Stimulated activated CD4-positive, alpha-beta T cell treated with anti-CD3 and anti-CD28 coated beads, Interleukin-4, amount 100 ng/mL, for 4 hours (primary cell): ENCODE measurements around the gene ZFP36.
"Not testable (repeated sequence)": the region's sequence is repeated elsewhere in the genome, so short reads cannot be mapped to it uniquely, and the experiment has no call there.

Experiments
- DNase-seq, 2 experiments: peaks; one replicate each; pipeline ENCODE4 v3.0.0-alpha.2; 2020

Gene ZFP36, protein sequence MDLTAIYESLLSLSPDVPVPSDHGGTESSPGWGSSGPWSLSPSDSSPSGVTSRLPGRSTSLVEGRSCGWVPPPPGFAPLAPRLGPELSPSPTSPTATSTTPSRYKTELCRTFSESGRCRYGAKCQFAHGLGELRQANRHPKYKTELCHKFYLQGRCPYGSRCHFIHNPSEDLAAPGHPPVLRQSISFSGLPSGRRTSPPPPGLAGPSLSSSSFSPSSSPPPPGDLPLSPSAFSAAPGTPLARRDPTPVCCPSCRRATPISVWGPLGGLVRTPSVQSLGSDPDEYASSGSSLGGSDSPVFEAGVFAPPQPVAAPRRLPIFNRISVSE

DNA sequence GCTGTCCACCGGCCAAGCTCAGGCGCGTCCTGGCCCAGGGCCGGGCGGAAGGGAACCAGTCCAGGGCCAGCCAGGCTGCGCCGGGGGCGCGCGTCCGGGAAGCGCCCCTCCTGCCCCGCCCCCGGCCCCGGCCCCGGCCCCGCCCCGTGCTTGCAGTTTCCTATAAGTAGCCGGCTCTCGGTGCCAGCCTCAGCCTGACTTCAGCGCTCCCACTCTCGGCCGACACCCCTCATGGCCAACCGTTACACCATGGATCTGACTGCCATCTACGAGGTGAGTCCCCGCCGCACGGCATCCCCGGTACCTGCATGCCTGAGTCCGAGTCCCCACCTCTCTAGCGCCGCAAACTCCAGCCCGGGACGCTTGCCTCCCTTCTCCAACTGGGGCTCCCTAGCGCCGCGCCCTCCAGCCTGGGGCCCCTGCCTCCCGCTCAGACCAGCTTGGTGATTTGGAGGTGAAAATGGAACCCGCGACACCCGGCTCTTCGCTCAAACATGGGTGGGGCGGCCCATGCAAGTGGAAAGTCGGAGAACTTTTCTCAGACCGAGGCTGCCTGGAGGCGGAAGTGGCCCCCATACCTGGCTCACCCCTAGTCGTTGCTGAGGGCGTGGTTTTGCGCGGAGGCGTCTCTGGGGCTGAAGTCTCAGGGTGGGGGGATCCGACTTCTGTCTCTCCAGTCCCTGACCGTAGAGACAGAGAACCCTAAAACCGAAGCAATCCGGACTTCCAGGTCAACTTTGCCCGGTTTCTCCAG lies at the start of gene ZFP36:
Gene ZFP36 (plus strand): TSS at position 192 of the 754 bp plus-strand sequence. CDS start 58 bp downstream, at position 250.
- DNase-seq: peak; percentile 82 to 89

DNA sequence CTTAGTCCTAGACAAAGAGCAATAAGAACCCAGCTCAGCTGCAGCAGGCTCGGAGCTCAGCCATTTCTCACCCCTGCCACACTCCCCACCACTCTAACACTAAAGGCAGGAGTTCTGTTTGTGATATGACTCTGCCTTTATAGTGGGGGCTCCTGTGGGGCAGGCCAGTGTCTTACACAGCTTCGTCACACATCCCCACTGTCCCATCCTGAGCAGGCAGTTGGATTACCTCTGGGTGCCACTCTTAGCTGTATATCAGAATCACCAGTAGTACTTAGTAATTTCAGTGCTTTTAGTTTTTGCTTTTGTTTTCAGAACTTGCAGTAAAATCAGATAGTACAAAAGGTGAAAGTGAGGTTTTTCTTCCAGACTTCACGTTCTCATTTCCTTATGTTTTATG lies 47.6 kb upstream of the ZFP36 start:
- DNase-seq: no peak

DNA sequence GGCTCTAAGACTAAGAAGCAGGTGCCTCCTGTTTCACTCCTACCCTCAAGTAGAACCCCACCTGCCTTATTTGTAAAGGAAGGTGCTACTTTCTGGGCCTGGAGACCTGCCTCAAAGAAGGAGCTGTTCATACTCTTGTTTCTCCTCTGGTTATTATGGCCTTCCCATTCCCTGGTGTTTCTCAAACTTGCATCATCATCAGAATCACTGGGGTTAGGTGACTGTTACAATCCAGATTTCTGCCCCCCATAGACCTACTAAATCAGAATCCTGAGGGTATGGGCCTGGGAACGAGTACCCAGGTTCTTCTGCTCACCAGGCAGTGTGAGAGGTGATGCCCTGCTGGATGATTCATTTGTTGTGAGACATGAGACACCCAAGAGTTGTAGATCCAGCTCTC lies 46.0 kb upstream of the ZFP36 start:
- DNase-seq: no peak

DNA sequence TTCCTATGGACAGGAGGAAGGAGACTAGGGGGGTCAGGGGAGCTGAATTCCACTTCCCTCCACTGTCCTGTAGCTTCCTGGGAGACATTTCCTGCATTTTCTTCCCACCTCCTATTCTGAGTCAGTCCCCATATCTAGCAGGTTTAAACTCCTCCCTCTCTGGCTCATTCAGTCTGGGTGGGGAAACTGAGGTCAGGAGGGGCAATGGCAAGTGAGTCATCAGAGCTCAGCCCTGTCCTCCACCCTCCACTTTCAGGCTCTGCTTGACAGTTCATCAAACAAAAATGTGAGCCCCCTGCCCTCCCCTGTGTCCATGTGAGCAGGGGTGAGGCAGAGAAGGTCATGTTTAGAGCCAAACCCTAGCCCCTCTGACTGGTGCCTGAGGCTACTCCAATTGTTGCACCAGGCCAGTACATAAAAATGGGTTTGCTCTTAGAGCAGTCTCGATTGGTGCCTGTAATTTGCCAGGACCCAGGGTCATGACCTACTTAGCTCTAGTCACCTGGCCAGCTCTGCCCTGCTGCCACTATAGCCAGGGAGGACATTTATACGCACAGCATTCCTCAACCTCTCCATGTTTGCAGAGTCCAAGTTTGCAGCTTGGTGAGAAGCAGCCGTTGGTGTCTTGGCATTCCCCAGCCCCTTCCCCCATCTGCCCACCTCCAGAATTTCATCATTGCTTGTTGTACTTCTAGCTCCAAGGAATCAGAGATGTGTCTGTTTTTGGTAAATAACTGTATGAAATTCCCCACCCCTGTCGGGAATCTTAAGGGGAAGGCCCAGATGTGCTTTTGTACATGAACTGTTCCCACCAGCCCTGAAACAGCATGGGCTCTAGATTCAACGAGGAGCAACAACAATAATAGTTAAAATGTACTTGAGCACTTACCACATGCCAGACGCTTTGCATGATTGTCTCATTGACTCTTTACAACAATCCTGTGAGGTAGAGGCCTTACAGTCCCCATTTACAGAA lies 43.7 kb upstream of the ZFP36 start:
- no peak for DNase-seq

DNA sequence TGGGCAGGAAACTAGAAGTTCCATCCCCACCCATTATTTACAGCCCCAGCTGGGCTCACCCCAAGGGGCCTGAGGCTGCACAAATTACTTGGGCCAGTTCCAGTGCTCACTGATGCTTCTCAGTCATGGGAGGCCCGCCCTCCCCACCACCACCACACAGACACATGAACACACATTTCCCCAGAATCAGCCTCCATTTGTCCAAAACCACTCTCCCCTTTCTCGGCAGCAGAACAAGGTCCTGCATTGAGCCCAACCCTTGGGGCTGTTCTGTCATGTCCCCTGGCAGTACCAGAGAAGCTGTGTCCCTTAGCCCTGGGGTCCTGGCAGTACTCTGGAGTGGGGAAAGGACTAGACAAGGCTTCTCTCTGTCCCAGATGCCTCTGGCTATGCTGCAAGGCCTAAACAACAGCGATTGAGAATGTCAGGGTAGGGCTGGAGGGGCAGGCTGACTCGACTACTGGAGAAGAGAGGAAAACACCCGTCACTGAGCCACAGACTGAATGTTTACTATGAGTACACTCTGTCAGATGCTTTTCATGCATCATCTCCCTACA lies 42.7 kb upstream of the ZFP36 start:
- no peak for DNase-seq

DNA sequence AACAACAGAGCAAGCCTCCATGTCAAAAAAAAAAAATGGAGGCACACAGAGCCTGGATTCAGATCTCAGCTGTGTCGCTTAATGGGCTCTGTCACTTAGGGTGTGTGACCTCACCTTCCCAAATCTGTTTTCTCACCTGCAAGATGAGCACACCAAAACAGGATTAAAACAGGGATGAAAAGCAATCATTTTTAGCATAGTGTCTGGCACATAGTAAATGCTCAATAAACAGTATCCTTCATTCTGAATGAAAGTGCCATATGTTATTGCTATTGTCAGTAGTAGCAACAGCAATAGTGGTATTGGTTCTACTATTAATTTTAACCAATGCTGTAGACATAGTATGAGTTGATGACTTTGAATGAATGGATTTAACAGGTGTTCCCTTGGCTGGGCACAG lies 41.1 kb upstream of the ZFP36 start:
- no peak for DNase-seq

DNA sequence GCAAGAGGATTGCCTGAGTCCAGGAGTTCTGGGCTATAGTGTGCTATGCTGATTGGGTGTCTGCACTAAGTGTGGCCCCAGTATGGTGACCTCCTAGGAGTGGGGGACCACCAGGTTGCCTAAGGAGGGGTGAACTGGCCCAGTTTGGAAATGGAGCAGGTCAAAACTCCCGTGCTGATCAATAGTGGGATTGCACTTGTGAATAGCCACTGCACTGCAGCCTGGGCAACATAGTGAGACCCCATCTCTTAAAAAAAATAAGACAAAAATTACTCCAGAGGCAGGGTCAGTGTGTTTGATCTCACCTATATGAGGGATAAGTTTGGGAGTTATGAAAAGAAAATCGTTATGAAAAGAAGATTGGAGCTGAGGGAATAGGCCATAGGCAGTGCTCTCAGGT lies 37.4 kb upstream of the ZFP36 start:
- DNase-seq: no peak

DNA sequence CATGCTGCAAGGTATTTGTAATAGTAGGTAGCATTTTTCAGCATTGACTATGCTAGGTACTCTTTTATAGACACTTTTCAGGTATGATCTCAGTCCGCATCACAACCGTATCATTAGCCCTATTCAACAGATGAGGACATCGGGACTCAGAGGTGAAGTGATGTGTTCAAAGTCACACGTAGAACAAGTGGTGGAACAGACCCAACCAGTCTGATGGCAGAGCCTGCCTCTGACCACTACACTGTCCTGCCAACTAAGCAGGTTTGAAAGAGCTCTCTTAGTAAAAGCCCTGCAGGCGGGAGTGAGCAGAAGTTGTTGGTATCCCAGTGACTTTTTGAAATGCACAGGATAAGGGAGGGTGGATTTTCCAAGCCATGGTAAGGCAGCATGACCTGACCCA lies 35.9 kb upstream of the ZFP36 start:
- DNase-seq: no peak

DNA sequence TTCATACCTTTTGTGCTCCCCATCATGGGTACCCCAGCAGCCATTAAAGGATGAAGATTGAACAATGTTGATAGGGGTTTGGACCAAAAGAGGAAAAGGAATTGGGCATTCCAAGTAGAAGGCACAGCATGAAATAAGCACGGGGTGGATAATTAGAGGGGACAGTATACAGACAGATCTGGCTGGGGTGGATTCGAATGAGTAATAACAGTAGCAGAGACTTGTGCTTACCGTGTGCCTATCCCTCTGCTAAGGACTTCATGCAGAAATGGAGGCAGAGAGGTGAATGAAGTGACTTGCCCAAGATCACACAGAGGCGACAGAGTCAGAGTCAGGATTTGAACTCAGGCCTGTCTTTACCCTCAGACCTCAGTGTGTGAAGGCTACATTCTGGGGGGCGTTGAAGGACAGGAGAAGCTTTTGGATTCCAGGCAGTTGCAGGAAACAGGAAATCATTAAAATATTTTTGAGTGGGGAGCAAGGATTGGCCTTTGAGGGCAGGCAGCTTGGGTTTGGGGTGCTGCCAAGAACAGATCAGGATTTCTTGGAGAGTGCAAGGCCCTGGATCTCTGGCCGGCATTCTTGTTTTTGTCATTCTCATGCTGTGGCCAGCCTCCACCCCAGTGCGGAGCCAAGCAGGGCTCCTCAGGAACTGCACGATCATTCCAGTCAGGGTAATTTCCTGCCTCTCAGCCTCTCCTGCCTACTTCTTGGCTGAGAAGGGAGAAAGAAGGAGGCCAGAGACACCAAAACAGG lies 34.4 kb upstream of the ZFP36 start:
- DNase-seq: no peak

DNA sequence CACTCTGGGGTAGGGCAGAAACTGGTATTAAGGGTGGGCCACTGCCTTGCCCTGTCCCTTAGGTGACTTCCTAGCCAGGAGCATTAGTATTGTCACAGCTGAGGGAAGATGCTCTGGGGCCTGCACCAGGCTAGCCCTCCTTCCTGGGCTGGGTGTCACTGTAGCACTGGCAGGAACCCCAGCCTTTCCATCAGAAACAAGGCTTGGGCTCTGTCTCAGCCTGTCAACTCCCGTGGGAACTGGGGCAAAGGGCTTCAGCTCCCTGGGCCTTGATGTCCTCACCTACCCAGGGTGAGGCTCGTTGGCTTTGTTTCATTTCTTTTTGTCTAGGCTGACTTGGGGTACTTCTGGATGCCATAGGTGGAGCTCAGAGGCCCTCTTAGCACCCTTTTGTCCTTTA lies 33.7 kb upstream of the ZFP36 start:
- no peak for DNase-seq

DNA sequence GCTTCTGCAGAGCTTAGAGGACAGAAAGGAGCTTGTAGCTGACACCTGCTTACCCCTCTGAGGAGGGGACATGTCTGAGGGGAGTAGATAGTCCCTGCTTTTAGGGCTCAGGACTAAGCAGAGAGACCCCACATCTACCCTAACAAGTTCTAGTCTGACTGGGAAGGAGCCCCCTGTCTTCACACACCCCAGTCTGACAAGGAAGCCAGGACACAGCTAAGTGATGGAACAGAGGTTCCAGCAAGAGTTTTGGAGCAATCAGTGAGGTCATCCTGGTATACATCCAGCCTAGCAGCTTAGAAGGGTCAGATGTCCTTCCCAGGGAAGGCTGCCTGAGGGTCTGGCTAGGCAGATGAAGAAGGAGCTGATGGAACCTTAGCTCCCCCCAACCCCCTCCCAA lies 30.7 kb upstream of the ZFP36 start:
- no peak for DNase-seq

DNA sequence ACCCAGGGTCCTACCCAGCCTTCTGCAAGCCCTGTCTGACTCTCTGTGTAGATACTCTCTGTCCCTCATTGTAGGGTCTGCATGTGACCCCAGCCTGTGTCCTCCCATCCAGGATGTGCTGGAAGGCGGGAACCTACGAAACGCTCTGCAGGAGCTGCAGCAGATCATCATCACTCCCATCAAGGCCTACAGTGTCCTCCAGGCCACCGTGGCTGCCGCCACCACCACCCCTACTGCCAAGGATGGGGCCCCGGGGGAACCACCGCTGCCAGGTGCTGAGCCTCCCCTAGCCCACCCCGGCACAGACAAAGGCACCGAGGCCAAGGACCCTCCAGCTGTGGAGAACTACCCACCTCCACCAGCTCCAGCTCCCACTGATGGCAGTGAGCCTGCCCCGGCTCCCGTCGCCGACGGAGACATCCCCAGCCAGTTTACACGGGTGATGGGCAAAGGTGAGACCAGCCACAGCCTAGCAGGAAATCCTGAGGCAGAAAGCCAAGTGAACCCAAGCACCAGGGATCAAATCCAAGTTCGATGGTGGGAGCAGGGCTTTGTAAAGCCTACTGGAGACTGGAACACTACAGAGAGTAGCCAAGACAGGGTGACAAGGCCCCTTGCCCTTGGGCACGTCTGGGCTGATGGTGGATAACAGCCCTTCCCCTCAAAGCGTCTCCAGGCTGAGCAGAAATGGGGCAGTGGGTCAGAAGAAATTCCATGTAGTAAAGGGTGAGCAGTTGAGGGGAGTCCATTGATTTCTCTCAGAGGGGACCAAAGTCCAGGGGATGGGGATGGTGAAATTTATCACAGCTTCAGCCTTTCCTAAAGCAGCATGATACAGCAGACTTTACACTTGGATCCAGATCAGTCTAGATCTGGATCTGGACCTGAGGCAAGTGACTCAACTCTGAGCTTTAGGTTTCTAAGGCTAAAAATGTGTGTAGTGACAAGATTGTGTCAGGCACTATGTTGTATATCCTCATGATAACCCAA lies 29.0 kb upstream of the ZFP36 start:
- no peak for DNase-seq

DNA sequence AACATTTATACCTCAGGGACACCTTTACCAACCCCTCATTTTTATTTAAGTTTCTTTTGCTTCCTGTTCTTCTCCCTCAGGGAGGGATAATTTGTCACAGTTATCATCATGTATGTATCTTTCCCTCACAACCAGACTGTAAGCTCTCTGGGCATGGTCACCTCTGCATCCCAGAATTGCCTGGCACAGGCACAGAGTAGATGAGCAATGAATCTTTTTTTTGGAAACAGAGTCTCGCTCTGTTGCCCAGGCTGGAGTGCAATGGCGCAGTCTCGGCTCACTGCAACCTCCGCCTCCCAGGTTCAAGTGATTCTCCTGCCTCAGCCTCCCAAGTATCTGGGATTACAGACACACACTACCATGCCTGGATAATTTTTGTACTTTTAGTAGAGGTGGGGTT lies 27.3 kb upstream of the ZFP36 start:
- DNase-seq: not testable (repeated sequence)

DNA sequence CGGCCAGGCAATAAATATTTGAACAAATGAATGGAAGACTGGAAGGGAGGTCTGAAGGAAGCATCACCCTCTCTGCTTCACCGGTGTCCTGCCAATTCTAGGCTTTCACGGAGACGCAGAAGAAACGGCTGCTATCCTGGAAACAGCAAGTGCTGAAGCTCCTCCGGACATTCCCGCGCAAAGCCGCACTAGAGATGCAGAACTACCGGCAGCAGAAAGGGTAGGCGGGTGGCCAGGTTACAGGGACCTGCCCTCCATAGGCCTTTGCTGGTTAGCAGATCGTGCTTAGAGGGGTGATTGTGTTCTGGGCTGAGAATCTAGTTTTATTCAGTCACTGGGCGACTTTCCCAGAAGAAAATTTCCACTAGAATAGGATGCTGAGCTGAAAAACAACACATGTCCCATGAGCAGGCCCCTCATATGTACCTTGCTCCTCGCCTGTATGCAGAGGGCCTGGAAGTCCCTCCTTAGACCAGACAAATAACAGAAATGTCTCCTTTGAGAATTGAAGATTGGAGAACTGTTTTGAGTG lies 26.7 kb upstream of the ZFP36 start:
- DNase-seq: no peak

DNA sequence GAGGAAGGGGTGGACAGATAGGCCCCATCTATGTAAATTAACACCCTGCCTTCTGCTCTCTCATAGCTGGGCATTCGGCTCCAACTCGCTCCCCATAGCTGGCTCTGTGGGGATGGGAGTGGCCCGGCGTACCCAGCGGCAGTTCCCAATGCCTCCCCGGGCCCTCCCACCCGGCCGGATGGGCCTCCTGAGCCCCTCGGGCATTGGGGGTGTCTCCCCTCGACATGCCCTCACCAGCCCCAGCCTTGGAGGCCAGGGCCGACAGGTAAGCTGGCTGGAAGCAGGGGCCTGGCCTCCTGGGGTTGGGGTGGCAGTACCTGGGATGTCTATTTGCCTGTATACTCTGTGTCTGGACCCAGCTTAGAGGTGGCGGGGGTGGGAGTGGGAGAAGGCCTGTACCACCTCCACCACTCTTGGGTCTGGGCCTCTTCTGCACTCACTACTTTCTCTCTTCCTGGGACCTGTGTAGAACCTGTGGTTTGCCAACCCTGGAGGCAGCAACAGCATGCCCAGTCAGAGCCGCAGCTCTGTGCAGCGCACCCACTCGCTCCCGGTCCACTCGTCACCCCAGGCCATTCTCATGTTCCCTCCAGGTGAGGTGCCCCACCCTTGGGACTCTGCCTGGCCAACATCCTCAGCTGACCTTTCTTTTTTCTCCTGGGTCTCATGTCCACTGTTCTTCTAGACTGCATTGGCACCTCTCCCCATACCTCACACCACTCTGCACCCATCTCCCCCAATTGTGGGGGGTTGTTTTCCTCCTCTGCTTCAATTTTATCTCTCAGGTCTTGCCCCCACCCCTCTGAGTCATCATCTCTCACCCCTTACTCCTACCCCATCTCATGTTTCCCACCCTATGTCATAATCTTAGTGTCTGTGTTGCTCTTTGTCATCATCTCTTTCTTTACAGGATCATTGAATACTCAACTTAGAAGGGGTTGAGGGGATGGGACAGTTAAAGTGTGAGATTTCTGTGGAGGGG lies 25.8 kb upstream of the ZFP36 start:
- no peak for DNase-seq

DNA sequence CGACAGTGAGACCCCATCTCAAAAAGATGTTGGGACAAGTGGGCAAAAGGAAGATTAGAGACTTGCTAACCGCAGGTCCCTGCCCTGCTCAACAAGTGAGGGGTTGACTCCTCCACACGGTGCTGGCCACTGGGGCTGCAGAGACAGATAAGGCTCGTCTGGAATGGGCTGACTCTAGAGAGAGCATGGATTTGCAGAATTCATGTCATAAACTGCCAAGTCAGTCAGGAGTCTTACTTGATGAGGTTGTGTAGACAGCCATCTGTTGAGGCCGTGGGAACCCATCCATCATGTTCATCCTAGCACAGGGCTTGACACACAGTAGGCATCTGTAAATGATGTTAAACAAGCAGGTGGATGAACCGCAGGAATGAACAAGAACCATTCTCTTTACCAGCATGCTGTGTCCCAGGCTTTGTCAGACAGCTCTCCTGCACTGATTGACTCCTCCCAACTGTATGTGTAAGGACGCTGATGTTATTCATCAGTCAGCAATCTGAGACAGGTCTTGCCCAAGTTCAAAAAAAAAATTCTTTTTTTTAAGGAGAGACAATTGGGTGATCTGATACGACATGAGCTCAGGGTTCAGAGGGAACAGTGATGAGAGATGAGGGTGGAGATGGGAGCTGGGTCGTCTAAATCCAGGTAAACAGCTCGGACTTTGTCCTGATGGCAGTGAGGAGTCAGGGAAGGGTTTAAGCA lies 24.6 kb upstream of the ZFP36 start:
- DNase-seq: no peak

DNA sequence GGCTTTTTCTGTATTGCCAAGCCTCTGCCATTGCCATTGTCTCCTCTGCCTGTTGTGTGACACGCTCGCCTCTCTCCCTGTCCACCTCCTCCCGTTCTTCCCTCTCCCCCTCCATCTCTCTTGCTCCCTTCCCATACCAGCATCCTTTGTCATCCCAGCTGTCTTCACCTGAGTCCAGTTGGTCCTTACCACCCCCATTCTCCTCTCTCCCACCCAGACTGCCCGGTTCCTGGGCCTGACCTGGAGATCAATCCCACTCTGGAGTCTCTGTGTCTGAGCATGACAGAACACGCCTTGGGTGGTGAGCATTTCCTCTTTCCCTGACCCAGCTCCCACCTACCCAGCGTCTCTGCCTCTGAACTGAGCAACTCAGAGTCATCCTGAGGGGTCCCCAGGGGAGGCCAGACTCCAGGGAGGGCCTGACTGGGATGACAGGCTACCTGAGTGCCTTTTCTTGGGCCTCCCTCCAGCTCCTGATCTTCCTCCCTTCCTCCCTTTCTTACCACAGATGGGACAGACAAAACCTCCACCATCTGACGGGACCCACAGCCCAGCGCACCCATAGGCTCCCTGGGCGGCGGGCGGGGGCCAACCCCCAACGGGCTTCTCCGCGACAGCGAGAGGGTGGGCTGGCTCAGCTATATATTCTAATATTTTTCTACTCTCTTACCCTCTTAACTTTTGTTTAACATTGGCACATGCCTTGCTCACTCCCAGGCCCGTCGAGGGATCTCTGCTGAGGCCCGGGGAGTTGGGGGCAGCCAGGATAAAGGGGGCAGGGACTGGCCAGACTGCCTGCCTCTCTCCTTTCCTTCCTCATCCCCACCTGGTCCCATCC lies 23.4 kb upstream of the ZFP36 start:
- DNase-seq: no peak
